SK-N-MC (cell line): ENCODE data around the gene CHST5.
"Not testable (repeated sequence)": the region's sequence is repeated elsewhere in the genome, so short reads cannot be mapped to it uniquely, and the experiment has no call there.

Experiments used
- DNase-seq: peaks from one replicate; pipeline ENCODE4 v3.0.0-alpha.2; 2011; ENCODE audit warnings: low read depth, low spot score
- H3K27ac ChIP-seq: fragments of 200-600 bp; sonication (generic); 2 replicates; pipeline ENCODE4 v1.5.1; 2016; ENCODE audit warnings: mixed run types
- H3K36me3 ChIP-seq: fragments of 200-600 bp; sonication (generic); 2 replicates; pipeline ENCODE4 v1.6.1; 2017; ENCODE audit warnings: antibody characterized with exemption, low read length, mixed read lengths; ENCODE audit not compliant: insufficient read depth
- H3K4me3 ChIP-seq: fragments of 200-600 bp; sonication (generic); 2 replicates; pipeline ENCODE4 v1.5.1; 2016
- H3K9ac ChIP-seq: fragments of 200-600 bp; sonication (generic); 2 replicates; pipeline ENCODE4 v1.8.0; 2017; ENCODE audit warnings: mixed run types, mixed read lengths; ENCODE audit not compliant: insufficient read length
- H3K9me3 ChIP-seq: fragments of 200-600 bp; sonication (generic); 2 replicates; pipeline ENCODE4 v1.6.1; 2017; ENCODE audit warnings: low read depth, mild to moderate bottlenecking, antibody characterized with exemption, low read length, moderate library complexity, mixed read lengths
- EZH2 ChIP-seq: fragments of 200-600 bp; sonication (generic); IDR thresholded peaks from one replicate; pipeline ENCODE4 v1.6.1; 2017; ENCODE audit warnings: antibody characterized with exemption
- FOXP2 ChIP-seq: optimal IDR thresholded peaks from 2 replicates; pipeline ENCODE3; 2011; ENCODE audit warnings: mild to moderate bottlenecking, moderate library complexity; ENCODE audit not compliant: insufficient read depth; ENCODE audit errors: extremely low read length, control extremely low read depth
- POLR2AphosphoS5 ChIP-seq: IDR thresholded peaks from 2 replicates; pipeline ENCODE4 v1.6.1; 2012; ENCODE audit warnings: mild to moderate bottlenecking, low read depth, low read length, borderline replicate concordance

CHST5 gene

DNA sequence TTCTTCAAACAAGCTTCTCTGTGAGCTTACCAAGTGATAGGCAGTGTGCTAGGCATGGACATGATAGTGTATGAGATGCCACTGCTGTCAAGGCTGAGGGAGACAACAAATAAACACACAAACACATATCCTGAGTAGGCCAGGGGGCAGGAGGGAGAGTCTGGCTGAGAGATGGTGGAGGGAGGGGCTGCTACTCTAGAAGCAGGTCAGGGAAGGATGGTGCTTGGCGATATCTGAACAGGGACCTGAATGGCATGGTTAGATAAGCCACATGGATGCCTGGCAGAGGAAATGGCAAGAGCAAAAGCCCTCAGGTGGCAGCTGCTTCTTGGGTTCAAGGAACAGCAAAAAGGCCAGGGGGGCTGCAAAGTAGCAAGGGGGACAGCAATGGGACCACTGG lies 32.1 kb downstream of the CHST5 start:
- no peaks in the 10 kb centered on the region for H3K36me3 ChIP-seq
- TF ChIP-seq EZH2 (no peak), POLR2AphosphoS5 (no peak), FOXP2 (no peak)
- no peak overlapping the region for H3K9ac ChIP-seq
- H3K27ac ChIP-seq: no peak overlapping the region
- no peak for DNase-seq
- H3K4me3 ChIP-seq: no peak overlapping the region
- H3K9me3 ChIP-seq: no peaks in the 10 kb centered on the region

DNA sequence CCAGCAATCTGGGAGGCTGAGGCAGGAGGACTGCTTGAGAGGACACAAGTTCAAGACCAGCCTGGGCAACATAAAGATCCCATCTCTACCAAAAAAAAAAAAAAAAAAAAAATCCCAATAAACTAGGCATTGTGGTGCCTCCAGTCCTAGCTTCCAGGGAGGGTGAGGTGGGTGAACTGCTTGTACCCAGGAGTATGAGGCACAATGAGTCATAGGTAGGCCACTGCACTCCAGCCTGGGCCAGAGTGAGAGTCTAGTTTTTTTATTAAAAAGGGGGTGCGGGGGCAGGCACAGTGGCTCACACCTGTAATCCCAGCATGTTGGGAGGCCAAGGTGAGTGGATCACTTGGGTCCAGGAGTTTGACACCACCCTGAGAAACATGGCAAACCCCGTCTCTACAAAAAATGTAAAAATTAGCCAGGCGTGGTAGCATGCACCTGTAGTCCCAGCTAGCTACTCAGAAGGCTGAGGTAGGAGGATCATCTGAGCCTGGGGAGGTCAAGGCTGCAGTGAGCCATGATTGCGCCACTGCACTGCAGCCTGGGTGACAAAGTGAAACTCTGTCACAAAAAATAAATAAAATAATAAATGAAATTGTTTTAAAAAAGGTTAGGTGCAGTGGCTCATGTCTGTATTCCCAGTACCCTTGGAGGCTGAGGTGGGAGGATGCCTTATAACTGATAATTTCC lies 32.8 kb downstream of the CHST5 start:
- no peak overlapping the region for H3K4me3 ChIP-seq
- no peaks in the 10 kb centered on the region for H3K36me3 ChIP-seq
- no peak for TF ChIP-seq EZH2
- TF ChIP-seq POLR2AphosphoS5: no peak
- TF ChIP-seq FOXP2: no peak
- H3K27ac ChIP-seq: no peak overlapping the region
- no peak overlapping the region for H3K9ac ChIP-seq
- no peaks in the 10 kb centered on the region for H3K9me3 ChIP-seq
- no peak for DNase-seq

DNA sequence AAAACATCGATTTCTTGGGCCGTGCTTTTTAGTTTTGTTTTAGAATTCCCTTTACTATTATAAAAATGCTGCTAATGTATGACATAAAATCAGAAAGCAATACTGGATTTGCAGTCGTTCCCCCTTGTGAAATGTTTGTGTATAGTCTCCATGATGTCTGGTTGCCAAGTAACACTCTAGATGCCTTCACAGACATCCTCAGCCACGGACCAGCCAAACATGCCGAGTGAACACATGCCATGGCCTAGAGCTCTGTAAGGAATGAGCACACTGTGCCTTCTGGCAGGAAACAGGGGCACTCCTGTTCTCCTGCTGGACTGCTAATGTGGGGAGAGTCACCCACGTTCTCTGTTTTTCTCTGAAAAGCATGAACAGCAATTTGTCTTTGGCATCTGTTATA lies 34.1 kb downstream of the CHST5 start:
- not testable (repeated sequence) for H3K4me3 ChIP-seq, H3K9me3 ChIP-seq, H3K36me3 ChIP-seq, DNase-seq, H3K27ac ChIP-seq, H3K9ac ChIP-seq

DNA sequence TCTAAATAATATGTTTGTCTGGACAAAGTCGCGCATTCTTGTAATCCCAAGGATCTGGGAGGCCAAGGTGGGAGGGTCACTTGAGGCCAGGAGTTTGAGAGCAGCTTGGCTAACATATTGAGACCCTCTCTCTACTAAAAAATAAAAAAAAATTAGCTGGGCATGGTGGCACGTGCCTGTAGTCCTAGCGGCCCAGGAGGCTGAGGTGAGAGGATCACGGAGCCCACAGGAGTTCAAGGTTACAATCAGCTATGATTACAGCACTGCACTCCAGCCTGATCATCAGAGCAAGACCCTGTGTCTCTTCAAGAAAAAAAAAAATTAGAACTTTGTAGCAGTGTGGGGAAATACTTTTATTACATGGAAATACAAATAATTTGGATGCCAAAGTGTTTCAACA lies 34.5 kb downstream of the CHST5 start:
- DNase-seq: no peak
- TF ChIP-seq EZH2 (no peak), FOXP2 (no peak), POLR2AphosphoS5 (no peak)

DNA sequence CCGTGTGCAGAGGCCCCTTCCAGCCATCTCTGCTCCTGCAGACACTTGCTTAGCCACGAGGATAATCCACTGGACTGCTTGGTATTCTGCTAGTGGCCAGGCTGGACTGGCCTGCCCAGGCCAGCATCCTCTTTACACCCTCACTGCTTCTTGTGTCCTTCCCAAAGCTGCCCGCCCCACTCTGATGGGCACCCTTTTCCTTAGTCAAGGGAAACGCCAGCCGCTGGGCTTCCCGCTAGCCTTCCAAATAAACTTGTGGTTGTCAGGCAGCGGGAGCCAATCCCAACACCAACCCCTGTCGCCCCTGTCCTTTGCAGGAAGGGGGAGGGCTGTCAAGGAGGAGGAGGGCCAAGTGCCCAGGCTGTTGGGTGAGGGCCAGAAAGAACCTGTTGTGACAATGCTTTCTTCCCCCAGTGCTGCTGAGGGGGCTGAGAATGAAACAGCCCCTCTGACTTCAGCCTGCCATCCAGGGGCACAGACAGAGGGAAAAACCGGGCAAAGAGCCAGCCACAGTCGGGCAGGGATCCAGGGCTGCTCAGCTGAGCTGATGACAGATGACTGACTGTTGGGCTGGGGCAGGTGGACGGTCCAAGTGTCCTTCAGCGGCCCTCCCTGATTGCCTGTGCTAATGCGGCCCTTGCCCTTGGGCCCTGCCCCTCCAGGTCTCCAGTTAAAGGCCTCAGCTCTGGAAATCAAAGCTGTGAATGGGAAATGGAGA lies 37.1 kb downstream of the CHST5 start:
- H3K9me3 ChIP-seq, H3K4me3 ChIP-seq, H3K27ac ChIP-seq, H3K9ac ChIP-seq, H3K36me3 ChIP-seq, DNase-seq: not testable (repeated sequence)

More for the DNA sequence above, 34.5 kb downstream of the CHST5 start:
- H3K27ac ChIP-seq: no peak overlapping the region
- no peak overlapping the region for H3K9ac ChIP-seq
- no peaks in the 10 kb centered on the region for H3K9me3 ChIP-seq
- H3K4me3 ChIP-seq: no peak overlapping the region
- no peaks in the 10 kb centered on the region for H3K36me3 ChIP-seq

DNA sequence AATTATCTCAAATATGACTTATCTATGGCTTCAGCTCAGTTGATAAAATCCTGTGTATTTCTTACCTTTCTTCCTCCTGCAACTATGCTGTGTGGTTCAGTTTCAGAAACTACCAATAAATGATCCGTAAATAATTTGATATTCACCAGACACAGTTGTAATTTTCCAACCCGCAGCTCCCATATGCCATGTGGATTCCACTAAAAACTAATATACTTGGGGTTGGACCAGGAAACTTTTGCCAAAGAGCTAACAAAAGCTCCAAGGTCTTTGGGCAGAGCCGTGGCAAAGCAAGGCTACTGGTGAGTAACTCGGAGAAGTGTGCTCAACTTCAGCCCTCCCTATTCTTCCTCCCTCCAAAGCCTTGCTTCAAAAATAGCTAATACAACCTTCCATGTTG lies 38.4 kb downstream of the CHST5 start:
- Histone ChIP-seq H3K4me3 (no peak overlapping the region), H3K9ac (no peak overlapping the region), H3K36me3 (no peaks in the 10 kb centered on the region), H3K27ac (peak overlapping the region; percentile 19; the same call in 1 of the 2 replicates), H3K9me3 (no peaks in the 10 kb centered on the region)
- TF ChIP-seq EZH2: no peak
- no peak for TF ChIP-seq POLR2AphosphoS5
- TF ChIP-seq FOXP2: no peak
- no peak for DNase-seq

DNA sequence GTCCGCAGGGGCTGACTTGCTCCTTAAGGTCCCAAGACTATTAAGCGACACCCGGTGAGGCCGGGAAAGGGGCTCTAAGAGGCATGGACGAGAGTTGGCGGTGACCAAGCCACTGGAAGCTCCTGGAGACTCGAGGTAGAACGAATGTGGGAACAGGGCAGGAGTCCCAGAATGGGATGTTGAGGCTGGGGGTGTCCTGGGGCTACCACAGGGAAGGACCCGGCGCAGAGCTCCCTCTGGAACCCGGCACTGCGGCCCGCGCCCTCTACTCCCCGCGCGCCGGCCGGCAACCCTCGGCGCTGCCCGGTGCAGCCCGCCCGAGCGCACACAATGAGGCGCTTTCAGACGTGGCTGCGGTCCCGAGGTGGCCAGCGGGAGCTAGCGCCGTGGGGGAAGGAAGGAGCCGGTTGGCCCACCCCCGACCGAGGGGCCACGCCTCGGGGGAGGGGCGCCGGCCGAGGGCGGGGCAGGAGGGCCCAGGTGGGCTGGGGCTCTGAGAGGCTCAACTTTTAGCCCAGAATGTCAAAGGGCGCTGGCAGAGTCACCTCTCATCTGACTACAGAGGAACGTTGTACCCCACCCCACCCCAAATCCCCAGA lies 40.7 kb downstream of the CHST5 start, which contains the start of gene CHST6:
TSS of gene CHST6 (minus strand) at position 366 of the 599 bp plus-strand sequence. CDS start 15,613 bp downstream, outside the sequence.
- Histone ChIP-seq H3K9ac (no peak within 1 kb of the TSS), H3K4me3 (no peak within 1 kb of the TSS), H3K36me3 (no peaks in the 10 kb centered on the region), H3K9me3 (no peaks in the 10 kb centered on the region), H3K27ac (no peak within 1 kb of the TSS)
- no peak for DNase-seq
- TF ChIP-seq POLR2AphosphoS5 (no peak), EZH2 (no peak), FOXP2 (no peak)

DNA sequence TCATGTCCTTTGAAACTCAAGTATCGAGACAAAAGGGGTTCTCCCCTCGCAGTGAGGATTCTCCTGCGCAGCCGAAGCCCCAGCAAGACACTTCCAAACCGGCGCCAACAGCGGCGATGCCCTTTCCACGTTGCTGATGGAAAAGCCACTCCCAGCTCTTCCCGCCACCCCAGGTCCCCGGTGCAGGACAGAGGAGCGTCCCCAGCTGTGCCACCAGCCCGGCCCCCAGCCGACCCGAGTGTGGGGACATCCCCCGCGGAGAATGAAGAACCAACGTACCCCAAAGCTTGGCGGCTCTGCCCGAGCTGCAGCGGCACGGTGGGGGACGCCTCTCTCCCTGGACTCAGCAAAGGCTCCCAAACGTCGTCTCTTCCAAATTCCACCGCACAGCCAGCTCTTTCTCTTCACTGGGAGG lies 41.2 kb downstream of the CHST5 start:
- no peaks in the 10 kb centered on the region for H3K9me3 ChIP-seq
- no peak overlapping the region for H3K9ac ChIP-seq
- H3K27ac ChIP-seq: no peak overlapping the region
- no peak for DNase-seq
- TF ChIP-seq EZH2 (no peak), POLR2AphosphoS5 (no peak), FOXP2 (no peak)
- no peak overlapping the region for H3K4me3 ChIP-seq
- no peaks in the 10 kb centered on the region for H3K36me3 ChIP-seq

DNA sequence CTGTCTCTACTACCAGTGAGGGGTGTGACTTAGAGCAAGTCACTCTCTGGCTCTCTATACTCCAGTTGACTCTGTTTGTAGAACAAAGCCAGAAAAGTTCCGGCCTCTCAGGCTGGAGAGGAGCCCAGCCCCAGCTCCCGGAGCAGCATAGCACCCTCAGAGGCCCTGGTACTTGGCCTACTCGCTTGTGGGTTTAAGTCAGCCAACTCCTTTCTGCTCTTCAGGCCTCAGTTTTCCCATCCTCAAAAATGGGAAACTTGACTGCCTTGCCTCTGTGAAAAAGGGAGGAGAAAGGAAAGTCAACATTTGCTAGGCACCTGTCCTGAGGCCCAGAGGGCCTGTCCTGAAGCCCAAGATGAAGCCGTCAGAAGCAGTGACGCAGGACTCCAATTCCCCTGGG lies 41.7 kb downstream of the CHST5 start:
- H3K27ac ChIP-seq: no peak overlapping the region
- H3K9me3 ChIP-seq: no peaks in the 10 kb centered on the region
- DNase-seq: no peak
- H3K9ac ChIP-seq: no peak overlapping the region
- H3K36me3 ChIP-seq: no peaks in the 10 kb centered on the region
- H3K4me3 ChIP-seq: no peak overlapping the region
- TF ChIP-seq FOXP2: no peak
- TF ChIP-seq POLR2AphosphoS5: no peak
- no peak for TF ChIP-seq EZH2
